Sigmoid colon (tissue), 7 donors: ENCODE results near the gene WNT11. TPM values are rescaled to one million over a fixed set of nuclear protein-coding genes. Genes with fewer than 3 reads are reported as not detected.
A peak's percentile ranks its signal among the peaks of the same experiment; 100 is the strongest.

Experiments
- DNase-seq: peaks from one replicate; pipeline ENCODE4 v3.0.0-alpha.2; 2019
- H3K27ac ChIP-seq, 4 donors: fragments of 200-600 bp; sonication (generic); one replicate each; pipeline ENCODE4 v1.5.1; 2016 to 2019; ENCODE audit warnings: mild to moderate bottlenecking in 1 of 4
- H3K27me3 ChIP-seq, 3 donors: fragments of 200-600 bp; sonication (generic); one replicate each; pipeline ENCODE4 v1.5.1; 2019; ENCODE audit warnings: mild to moderate bottlenecking in 1 of 3
- H3K36me3 ChIP-seq, 4 donors: fragments of 200-600 bp; sonication (generic); one replicate each; pipeline ENCODE4 v1.5.1; 2016 to 2019
- H3K4me1 ChIP-seq, 4 donors: fragments of 200-600 bp; sonication (generic); one replicate each; pipeline ENCODE4 v1.5.1; 2017 to 2019
- H3K4me3 ChIP-seq, 4 donors: fragments of 200-600 bp; sonication (generic); one replicate each; pipeline ENCODE4 v1.5.1; 2017 to 2019; ENCODE audit warnings: mild to moderate bottlenecking in 2 of 4, moderate library complexity in 1 of 4
- H3K9me3 ChIP-seq, 4 donors: fragments of 200-600 bp in 3 of 4; sonication (generic) in 3 of 4; one replicate each; pipeline versions ENCODE4 v1.5.1 to v1.6.1; 2013 to 2019
- EP300 ChIP-seq, 4 donors: sonication (generic); formaldehyde crosslinking; IDR thresholded peaks; one replicate each; pipeline ENCODE4 v1.6.1; 2017; ENCODE audit warnings: antibody characterized with exemption in 4 of 4
- POLR2A ChIP-seq, 2 donors: fragments of 450-650 bp; IDR thresholded peaks; one replicate each; pipeline ENCODE4 v1.6.1; 2016; ENCODE audit warnings: antibody characterized with exemption in 2 of 2, mild to moderate bottlenecking in 2 of 2, moderate library complexity in 2 of 2
- POLR2AphosphoS5 ChIP-seq, 4 donors: sonication (generic); formaldehyde crosslinking; IDR thresholded peaks; one replicate each; pipeline ENCODE4 v1.6.1; 2017; ENCODE audit warnings: antibody characterized with exemption in 4 of 4
- WGBS, 2 donors: extraction: QIAGEN DNeasy Blood & Tissue Kit; methylation state at CpG; one replicate each; pipeline ENCODE4 v1.1.7; 2013; 5-methylcytosine and 5-hydroxymethylcytosine counted together
- intact Hi-C: fragments of 100-400 bp; cut with DNase I; formaldehyde crosslinking; loops from one replicate; pipeline ENCODE4 v1.15.1; 2023
- polyA plus RNA-seq, 3 donors: library from polyadenylated mRNA; stranded (reverse); fragments of 200-250 nt; gene quantifications; one replicate each; pipeline ENCODE4 v1.2.3, GENCODE V29; 2013
- total RNA-seq, 4 donors: library from RNA; depleted of rRNA; stranded (reverse); fragments of >200 nt; gene quantifications; one replicate each; pipeline ENCODE4 v1.1.0, GENCODE V29; 2016
- TF ChIP-seq, protein P1 (sequence below), 4 experiments: fragments of 450-650 bp in 3 of 4; fragments of 200-600 bp in 1 of 4; IDR thresholded peaks; one replicate each; pipeline ENCODE4 v1.5.1; 2016 to 2019; ENCODE audit warnings: antibody characterized with exemption in 4 of 4, mild to moderate bottlenecking in 3 of 4, moderate library complexity in 2 of 4
- donor health status: healthy with polysubstance abuse.
- donor health status: Bipolar disorder and iron deficiency.
- donor health status: healthy.

Gene WNT11
- total and polyA plus RNA-seq, 7 donors = 0.92 to 8.9 (median 2.2) TPM

DNA sequence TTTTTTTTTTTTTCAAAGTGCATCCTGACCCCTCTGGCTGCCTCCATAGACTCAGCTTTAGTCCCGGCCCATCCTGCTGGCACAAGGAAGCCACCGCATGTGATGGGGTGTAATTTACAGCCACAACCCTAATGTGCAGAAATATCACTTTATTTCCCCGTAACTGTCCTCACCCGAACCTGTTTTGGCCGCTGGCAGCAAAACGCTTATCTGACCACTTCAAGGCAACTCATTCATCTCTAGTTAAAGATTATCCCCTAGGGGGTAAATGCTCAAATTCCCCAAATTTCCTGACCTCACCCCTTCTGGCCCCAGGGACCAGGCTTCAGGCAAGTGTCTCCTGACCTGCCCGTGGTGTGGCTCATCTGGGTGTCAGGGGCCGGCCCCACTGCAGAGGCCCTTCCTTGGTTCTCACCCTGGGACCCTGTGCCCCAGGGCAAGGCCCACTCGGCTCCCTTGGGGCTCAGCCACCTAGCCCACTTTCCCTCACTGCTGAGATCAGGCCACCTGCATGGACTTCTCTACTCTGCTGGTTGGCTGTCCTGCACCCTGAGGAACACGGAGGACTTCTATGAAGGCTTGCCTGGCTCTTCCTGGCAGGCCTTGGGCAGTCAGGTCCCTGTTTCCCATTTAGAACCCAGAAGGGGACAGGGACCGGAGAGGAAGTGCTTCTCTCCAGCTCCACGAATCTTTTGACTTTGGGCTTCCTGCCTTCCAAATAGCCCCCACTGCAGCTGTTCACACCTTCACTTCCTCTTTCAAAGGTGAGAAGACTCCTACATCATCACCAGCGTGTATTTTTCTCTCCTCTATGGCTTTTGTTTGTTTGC, 53.3 kb downstream of the WNT11 start:
- Histone ChIP-seq H3K4me3 (peak overlapping the region in 2 of 4 donors; percentile 40 to 41), H3K9me3 (no peaks in the 10 kb centered on the region), H3K27ac (no peak overlapping the region), H3K36me3 (no peaks in the 10 kb centered on the region), H3K4me1 (peaks cover 0 to 11% (median 3%) of the 10 kb centered on the region in 4 donors), H3K27me3 (no peaks in the 10 kb centered on the region)
- no peak for TF ChIP-seq POLR2AphosphoS5 (IDR thresholded peaks at IDR 0.05)
- no peak for TF ChIP-seq POLR2A (IDR thresholded peaks at IDR 0.05)
- TF ChIP-seq, protein P1, sequence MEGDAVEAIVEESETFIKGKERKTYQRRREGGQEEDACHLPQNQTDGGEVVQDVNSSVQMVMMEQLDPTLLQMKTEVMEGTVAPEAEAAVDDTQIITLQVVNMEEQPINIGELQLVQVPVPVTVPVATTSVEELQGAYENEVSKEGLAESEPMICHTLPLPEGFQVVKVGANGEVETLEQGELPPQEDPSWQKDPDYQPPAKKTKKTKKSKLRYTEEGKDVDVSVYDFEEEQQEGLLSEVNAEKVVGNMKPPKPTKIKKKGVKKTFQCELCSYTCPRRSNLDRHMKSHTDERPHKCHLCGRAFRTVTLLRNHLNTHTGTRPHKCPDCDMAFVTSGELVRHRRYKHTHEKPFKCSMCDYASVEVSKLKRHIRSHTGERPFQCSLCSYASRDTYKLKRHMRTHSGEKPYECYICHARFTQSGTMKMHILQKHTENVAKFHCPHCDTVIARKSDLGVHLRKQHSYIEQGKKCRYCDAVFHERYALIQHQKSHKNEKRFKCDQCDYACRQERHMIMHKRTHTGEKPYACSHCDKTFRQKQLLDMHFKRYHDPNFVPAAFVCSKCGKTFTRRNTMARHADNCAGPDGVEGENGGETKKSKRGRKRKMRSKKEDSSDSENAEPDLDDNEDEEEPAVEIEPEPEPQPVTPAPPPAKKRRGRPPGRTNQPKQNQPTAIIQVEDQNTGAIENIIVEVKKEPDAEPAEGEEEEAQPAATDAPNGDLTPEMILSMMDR (IDR thresholded peaks at IDR 0.05) = no peak
- no peak for TF ChIP-seq EP300 (IDR thresholded peaks at IDR 0.05)
- WGBS, 2 donors = 45 to 50% methylated on average over 13 of the region's 13 CpGs
- peak; percentile 51 for DNase-seq
- intact Hi-C loops = loop anchor here (1.0 to 5.0 kb wide), 4 partner anchors 164 to 446 kb away; no protein-coding TSS in a partner anchor

DNA sequence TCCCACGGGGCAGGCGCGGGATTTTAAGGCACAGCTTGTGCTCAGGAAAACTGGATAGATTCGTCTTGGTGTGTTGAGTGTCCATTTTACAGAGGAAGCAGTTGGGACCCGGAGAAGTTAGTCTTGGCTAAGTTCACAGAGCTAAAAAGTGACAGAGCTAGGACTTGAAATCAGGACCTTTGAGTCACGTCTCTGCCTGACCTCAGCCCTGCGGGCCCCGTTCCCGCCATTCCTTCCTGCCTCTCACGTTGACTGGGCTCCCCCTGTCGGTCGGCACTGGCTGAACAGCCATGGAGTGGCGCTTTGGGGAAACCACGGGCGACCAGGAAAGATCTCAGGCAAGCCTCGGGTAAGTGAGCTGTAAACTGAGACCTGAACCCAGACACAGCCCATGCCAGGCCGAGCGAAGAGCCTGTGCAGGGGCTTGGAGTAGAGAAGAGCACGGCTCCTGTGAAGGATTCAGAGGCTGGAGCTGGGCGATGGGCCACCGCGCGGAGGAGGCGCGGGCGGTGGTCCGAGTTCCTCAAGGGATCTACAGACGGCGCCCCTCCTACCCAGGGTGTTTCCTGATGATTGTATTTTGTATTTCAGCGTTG, 54.1 kb downstream of the WNT11 start:
- Histone ChIP-seq H3K4me3 (peak overlapping the region in 3 of 4 donors; percentile 23 to 41 (median 40)), H3K9me3 (no peaks in the 10 kb centered on the region), H3K27ac (no peak overlapping the region), H3K4me1 (peaks cover 0 to 11% (median 3%) of the 10 kb centered on the region in 4 donors), H3K27me3 (no peaks in the 10 kb centered on the region), H3K36me3 (no peaks in the 10 kb centered on the region)
- TF ChIP-seq EP300 (IDR thresholded peaks at IDR 0.05) (no peak), POLR2A (IDR thresholded peaks at IDR 0.05) (no peak), POLR2AphosphoS5 (IDR thresholded peaks at IDR 0.05) (no peak)
- TF ChIP-seq, protein P1 (IDR thresholded peaks at IDR 0.05) = peak; percentile 92 to 96 (median 94)
- WGBS, 2 donors = 24 to 47% methylated on average over 30 of the region's 30 CpGs
- intact Hi-C loops = loop anchor here (1.0 to 5.0 kb wide), 4 partner anchors 165 to 445 kb away; no protein-coding TSS in a partner anchor
- DNase-seq = peak; percentile 93

DNA sequence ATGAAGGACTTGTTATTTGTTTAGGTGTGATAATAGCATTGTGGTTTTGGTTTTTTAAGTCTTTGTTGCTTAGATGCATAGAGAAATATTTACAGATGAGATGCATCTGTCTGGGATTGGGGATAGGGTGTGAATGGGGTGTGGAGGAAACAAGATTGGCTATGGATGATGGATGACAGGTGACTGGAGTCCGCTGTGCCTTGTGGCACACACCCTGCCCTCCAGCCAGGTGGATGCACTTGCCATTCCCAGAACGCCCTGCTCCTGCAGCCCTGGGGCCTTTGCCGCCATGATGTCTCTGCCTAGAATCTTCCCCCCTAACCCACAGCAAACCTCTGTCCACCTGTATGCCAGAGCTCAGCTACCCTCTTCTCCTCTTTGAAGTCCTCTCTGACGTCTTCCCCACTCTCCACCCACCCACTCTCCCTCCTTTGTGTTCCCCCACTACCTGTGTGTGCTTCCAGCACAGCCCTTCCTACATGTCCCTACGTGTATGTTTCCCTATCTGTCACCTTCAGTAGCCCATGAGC, 54.7 kb downstream of the WNT11 start:
- Histone ChIP-seq H3K27ac (no peak overlapping the region), H3K4me3 (no peak overlapping the region), H3K4me1 (peaks cover 0 to 11% (median 3%) of the 10 kb centered on the region in 4 donors), H3K36me3 (no peaks in the 10 kb centered on the region), H3K27me3 (no peaks in the 10 kb centered on the region), H3K9me3 (no peaks in the 10 kb centered on the region)
- TF ChIP-seq, protein P1 (IDR thresholded peaks at IDR 0.05) = no peak
- TF ChIP-seq POLR2AphosphoS5 (IDR thresholded peaks at IDR 0.05) (no peak), EP300 (IDR thresholded peaks at IDR 0.05) (no peak), POLR2A (IDR thresholded peaks at IDR 0.05) (no peak)
- 40 to 66% methylated on average over 5 of the region's 5 CpGs for WGBS, 2 donors
- no peak for DNase-seq
- intact Hi-C loops = loop anchor here (1.0 to 5.0 kb wide), 4 partner anchors 166 to 444 kb away; no protein-coding TSS in a partner anchor

DNA sequence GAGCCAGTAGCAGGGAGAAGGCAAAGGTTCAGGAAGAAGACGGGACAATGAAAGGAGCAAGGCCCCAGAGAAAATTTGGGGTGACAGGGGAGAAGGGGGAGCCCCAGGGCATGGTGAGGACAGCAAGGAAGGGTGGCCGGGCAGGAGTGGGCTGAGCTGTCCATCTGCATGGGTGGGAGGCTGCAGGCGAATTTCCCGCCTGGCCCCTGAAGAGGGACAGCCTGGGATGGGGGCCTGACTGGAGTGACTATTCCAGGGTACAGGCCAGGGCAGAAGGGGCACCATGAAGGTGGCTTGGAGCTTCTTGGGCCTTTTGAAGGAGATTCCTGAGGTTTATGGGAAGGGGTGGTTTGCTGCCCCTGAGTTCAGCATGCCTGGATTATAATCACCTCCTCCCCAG, 56.2 kb downstream of the WNT11 start:
- intact Hi-C loops = loop anchor here (5.0 kb wide), 2 partner anchors 167 to 443 kb away; no protein-coding TSS in a partner anchor
- Histone ChIP-seq H3K36me3 (no peaks in the 10 kb centered on the region), H3K9me3 (no peaks in the 10 kb centered on the region), H3K27me3 (no peaks in the 10 kb centered on the region), H3K4me3 (no peak overlapping the region), H3K4me1 (peaks cover 0 to 11% (median 3%) of the 10 kb centered on the region in 4 donors), H3K27ac (no peak overlapping the region)
- peak; percentile 48 for DNase-seq
- 94 to 98% methylated on average over 4 of the region's 4 CpGs for WGBS, 2 donors
- TF ChIP-seq EP300 (IDR thresholded peaks at IDR 0.05) = no peak
- no peak for TF ChIP-seq POLR2AphosphoS5 (IDR thresholded peaks at IDR 0.05)
- TF ChIP-seq POLR2A (IDR thresholded peaks at IDR 0.05) = no peak
- TF ChIP-seq, protein P1 (IDR thresholded peaks at IDR 0.05) = no peak
